GM21825 (cell line): ENCODE data around the gene PSG5.
"Not testable (repeated sequence)": the region's sequence is repeated elsewhere in the genome, so short reads cannot be mapped to it uniquely, and the experiment has no call there.

Experiments
- ATAC-seq: cut with Tn5 transposase; IDR thresholded peaks from one replicate; pipeline ENCODE4 v1.9.1; 2021; ENCODE audit warnings: mild to moderate bottlenecking, moderate library complexity; ENCODE audit not compliant: unreplicated experiment

The PSG5 gene

GRCh38 chr19:43188092-43188491 lies 1.8 kb upstream of the PSG5 start:
- not testable (repeated sequence) for ATAC-seq

DNA sequence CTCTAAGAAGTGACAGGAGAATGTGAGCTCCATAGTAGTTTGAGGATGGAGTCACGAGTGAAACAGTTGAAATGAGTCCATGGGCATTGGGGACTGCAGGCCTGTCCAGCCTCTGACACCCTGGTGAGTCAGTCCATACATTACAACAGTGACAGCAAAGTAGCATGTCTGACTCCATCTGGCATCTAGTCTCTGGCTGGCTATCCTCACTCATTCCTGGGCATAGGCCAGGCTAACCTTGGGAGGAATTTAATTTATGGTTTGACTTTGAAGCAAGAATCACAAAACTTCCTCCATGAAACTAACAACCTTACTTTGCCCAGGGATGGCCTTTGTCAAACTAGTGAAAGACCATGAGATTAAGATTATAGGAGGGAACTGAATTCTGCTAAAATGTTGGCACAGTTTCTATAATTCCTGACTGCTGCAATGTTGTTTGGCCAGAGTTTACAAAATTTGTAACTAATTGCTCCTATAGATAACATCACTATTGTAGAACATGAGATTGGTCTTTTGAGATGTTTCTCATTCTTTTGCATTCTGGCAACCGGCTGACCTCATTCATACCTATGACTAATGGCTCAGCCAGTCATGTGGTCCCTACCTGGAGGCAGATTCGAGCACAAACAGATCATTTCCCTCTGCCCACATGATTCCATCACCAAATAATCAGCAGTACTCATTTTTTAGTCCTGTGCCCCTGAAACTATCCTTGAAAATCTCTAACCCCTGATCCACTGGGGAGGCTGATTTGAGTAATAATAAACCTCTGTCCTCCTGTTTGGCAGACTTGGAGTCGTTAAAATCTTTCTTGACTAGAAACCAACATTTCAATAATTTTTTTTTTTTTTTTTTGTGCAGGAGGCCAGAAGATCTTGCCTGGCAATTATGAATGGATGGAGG lies 4.2 kb downstream of the PSG5 start:
- ATAC-seq = not testable (repeated sequence)

DNA sequence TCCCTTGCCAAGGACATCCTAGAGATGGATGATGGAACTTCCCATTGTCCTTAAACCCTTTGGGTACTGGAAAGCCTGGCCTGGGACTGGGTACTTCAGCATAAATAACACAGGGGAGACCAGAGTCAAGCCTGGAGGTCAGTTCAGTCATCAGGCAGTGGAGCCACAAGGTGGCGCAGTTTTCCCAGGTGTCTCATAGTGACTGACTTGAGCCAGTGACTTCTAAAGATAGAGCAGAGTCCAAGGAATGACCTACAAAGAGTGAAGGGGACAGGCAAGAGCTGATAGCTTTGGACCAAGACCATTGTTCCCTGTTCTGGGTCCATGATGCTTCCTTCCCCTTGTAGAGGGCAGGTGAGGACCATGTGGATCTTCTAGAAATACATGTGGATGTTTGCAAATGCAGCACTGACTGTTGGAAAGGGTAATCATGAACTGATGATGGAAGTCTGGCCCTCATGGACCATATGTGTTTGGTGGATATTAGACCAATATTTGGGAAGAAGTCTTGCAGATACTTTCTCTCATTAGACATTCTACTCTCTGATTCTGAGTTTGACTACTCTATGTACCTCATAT lies 6.7 kb downstream of the PSG5 start:
- not testable (repeated sequence) for ATAC-seq

DNA sequence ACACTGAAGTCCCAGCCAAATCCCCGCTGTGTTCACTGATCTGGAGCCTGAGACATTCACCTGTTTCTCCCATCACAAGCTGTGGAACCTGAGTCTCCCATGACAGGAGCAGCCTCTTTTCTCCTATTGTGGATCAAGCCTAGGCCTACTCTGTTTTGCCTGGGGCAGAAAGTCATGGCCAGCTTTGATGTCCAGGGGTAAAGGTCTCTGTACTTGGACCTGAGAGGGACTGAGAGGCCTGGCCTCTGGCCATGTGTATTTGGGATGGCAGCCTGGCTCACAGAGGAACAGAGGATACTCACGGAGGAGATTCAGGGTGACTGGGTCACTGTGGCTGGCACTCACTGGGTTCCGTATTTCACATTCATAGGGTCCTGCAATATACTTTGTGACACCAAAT lies 7.8 kb downstream of the PSG5 start:
- not testable (repeated sequence) for ATAC-seq

GRCh38 chr19:43165906-43166305 lies 20.4 kb downstream of the PSG5 start:
- not testable (repeated sequence) for ATAC-seq

- ATAC-seq = not testable (repeated sequence)
These were observed 23.2 kb downstream of the PSG5 start for GRCh38 chr19:43163135-43163534.

GRCh38 chr19:43162261-43162660 lies 24.1 kb downstream of the PSG5 start:
- ATAC-seq = not testable (repeated sequence)

GRCh38 chr19:43152214-43152613 lies 34.1 kb downstream of the PSG5 start:
- ATAC-seq = no peak

GRCh38 chr19:43149788-43150187 lies 36.5 kb downstream of the PSG5 start:
- ATAC-seq = not testable (repeated sequence)

- ATAC-seq = no peak
These were observed 38.1 kb downstream of the PSG5 start for GRCh38 chr19:43148233-43148632.

GRCh38 chr19:43141763-43142162 lies 44.6 kb downstream of the PSG5 start:
- not testable (repeated sequence) for ATAC-seq

DNA sequence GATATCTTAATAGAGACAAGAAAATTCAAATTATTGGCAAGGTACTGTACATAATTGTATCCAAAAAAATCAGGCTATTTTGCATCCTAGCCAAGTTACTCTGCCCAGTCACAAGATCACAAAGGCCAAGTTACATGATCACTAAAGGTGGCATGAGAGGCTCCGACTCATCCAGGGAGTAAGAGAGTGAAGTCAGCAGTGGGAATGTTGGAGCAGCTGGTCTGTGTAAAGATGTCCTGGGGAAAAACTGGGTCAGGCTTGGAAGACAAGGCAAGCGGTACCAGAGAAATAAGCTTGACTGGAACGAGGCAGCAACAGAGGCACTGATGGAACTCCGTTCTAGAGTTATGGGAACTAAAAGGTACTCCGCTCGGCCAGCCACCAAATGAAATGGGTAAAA lies 53.6 kb downstream of the PSG5 start:
- no peak for ATAC-seq

GRCh38 chr19:43131281-43131842 lies 55.0 kb downstream of the PSG5 start:
- ATAC-seq = not testable (repeated sequence)

GRCh38 chr19:43129197-43129596 lies 57.1 kb downstream of the PSG5 start:
- ATAC-seq = not testable (repeated sequence)

DNA sequence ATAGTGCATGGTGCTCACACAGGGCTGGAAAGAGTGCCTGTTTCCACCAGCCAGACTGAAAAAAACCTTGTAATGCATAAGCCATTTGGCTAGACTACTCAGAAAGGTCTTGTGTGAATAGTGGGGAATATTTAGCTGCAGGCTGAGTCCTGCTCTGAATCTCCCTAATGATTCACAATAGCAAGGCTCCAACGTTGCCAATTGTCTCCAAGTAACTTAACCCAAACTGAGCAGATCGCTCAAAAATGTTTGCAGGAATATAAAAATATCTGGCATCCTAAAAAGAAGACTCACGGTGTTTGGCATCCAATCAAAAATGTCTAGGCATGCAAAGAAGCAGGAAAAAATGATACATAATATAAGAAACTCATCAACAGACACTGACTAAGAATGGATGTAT lies 59.0 kb downstream of the PSG5 start:
- not testable (repeated sequence) for ATAC-seq

DNA sequence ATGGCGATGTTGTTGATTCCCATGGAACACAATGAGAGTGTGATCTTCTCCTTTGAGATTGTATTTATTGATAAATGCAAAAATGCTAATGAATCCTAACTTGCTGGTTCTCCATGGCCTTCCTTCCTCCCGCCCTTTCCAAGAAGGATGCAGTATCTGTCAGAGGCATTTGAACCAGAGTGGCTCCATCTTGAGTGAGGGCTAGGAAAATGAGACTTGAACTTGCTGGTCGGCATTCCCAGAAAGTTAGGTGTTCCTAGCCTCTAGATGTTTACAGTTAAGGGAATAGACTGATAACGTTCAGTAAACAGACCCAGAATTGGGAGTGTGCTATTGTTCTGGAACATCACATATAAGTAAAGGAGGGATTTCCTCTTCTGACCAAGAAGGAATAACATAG lies 59.6 kb downstream of the PSG5 start:
- ATAC-seq = no peak

DNA sequence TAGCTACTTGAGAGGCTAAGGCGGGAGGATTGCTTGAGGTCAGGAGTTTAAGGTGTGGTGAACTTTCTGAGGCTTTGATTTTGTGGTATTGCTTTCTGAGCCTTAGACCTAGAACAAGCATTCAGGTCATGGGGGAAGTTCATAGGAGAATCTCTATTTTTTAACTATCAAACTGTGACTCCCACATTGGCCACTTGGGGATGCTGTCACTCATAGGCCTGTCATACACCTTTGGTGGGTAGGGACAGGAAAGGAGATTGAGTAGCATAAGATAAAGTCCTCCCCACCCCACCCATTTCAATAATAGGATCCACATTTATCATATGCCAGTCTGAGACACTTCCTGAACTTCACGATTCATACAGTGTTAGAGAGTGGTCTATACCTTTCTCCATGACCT lies 62.0 kb downstream of the PSG5 start:
- ATAC-seq = no peak

DNA sequence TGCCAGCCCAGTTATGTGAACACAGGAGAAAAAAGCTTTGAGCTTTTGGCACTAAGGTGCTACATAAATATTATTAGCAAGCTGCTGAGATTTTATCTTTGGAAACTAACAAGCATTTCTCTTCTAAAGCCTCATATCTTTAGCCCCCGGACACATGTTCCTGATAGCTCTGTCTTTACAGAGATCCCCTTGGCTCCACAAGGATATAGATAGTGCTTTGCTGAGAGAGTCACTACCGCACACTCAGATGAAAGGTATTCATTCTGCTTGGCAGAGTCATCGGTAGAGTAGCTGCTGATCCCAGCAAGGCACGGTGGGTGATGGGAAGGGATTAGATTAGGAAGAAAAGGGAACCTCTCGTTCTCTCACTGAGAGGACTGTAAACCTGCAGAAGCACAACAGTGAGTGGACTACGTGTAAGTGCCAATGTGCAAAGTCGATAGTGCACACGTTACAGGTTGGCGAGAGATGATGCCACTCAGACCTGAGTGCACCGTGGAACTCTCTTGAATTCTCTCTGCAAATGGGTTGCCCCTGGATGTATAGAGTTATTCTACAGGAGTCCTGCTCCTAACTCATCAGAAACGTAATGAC lies 65.8 kb downstream of the PSG5 start:
- ATAC-seq = not testable (repeated sequence)

DNA sequence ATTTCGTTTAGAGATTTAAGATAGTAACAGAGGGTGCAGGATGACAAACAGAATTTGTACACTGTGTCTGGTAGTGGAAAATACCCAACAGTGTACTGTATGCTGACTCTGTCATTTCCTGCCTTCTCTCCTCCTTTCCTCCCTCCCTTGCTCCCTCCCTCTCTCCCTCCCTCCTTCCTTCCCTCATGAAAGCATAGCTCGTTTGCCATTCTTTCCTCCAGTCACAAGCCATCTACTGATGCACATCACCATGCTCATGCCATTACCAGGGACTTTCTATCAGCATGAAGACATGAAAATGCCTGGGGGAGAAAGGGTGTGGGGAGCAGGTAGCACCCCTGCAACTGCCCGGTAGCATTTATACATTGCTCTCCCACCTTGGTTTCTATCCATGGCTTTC lies 66.8 kb downstream of the PSG5 start:
- not testable (repeated sequence) for ATAC-seq
